GM19238 (cell line): ENCODE results near the gene SYT1.

Experiments
- DNase-seq: peaks from one replicate; pipeline ENCODE4 v3.0.0; 2011; ENCODE audit warnings: low spot score; ENCODE audit not compliant: insufficient read length

Gene SYT1

DNA sequence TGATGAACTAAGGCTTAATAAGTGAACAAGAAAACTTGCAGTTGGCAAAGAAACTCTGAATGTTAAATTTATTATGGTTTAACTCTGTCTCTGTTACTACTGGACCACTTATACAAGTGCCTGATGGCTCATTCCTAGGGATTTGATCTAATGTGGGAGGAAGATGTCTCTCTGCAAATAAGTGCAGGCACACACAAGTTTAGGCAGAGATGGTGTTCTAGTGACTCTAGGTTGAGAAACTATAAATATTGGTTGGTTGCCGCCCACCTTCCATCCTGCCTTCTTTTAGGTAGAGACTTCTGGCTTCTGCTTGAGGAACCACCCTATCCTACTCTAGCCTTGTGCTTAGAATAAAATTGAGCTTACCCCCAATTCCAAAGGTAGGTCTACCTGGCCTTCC is 570.0 kb downstream of the SYT1 start:
- no peak for DNase-seq

DNA sequence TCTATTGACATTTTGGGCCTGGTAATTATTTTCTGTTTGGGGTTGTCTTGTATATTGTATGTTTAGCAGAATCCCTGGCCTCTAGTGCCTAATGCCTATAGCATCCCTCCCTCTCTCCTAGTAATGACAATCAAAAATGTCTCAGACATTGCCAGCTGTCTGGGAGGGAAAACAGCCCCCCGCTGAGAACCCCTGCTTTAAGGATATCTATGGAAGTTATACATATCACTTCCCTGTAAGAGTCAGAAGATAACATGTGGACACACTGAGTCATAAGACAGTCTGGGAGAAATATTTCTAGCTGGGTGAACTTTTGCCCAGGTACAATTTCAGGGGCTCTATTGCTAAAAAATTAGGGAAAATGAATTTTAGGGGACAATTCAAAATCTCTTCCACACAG is 571.2 kb downstream of the SYT1 start:
- no peak for DNase-seq

DNA sequence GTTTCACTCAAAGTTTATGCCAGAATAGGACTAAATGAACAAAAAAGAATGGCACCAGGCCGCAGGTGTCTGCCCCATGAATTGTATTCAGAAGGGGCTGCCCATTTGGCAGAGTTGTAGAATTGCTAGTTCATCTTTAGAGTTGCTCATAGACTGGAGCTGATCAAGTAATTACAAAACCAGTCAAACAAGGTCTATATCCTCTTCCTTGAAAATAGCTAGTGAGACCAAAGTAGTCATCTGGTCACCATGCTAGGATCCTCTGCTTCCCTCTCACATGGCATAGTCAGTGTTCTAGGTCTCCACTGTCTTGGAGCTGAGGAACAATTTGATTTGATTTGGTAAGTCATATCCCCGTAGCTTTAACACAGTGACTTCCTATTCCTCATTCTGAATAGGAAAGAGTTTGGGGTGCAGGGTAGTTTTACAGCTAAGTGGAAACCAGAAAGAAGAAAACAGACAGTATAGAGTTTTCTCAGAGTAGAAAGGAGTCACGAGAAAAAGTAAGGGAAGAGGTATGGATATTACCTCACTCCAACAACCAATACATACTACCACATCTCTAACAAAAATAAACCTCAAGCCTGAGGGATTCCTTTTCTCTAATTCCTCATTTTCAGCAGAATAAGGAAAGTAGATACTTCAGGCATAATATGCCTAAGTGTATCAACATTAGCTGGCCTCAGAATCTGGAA is 574.1 kb downstream of the SYT1 start:
- DNase-seq = no peak

- DNase-seq = no peak
Observed at GRCh38 chr12:79439175-79439825, 574.7 kb downstream of the SYT1 start.

- DNase-seq = no peak
Observed at GRCh38 chr12:79441534-79441933, 577.0 kb downstream of the SYT1 start.

- no peak for DNase-seq
Observed at GRCh38 chr12:79442396-79442795, 577.8 kb downstream of the SYT1 start.

DNA sequence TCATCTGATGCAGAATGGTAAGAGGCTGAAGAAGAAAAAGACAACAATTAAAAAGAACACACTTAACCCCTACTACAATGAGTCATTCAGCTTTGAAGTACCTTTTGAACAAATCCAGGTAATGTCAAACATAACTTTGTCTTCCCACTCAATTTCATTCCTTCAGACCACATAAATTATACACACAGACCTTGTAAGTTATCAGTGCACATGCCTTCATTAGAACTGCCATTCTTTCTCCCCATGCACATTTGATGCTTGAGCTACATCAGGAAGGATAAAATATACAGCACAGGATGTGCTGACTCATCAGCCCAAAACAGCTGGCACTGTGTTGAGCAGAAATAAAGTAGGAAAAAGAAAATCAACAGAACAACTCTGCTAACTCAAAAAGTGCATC is 579.5 kb downstream of the SYT1 start:
- no peak for DNase-seq

DNA sequence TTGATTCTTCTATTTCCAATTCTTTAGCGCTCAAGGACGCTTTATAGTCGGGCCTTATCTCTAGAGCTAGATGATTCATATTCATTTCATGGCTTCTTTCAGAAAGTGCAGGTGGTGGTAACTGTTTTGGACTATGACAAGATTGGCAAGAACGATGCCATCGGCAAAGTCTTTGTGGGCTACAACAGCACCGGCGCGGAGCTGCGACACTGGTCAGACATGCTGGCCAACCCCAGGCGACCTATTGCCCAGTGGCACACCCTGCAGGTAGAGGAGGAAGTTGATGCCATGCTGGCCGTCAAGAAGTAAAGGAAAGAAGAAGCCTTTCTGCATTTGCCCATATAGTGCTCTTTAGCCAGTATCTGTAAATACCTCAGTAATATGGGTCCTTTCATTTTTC is 584.2 kb downstream of the SYT1 start:
- no peak for DNase-seq

GRCh38 chr12:79451365-79451764 is 586.8 kb downstream of the SYT1 start:
- DNase-seq = no peak

GRCh38 chr12:79451978-79452377 is 587.4 kb downstream of the SYT1 start:
- DNase-seq = no peak

DNA sequence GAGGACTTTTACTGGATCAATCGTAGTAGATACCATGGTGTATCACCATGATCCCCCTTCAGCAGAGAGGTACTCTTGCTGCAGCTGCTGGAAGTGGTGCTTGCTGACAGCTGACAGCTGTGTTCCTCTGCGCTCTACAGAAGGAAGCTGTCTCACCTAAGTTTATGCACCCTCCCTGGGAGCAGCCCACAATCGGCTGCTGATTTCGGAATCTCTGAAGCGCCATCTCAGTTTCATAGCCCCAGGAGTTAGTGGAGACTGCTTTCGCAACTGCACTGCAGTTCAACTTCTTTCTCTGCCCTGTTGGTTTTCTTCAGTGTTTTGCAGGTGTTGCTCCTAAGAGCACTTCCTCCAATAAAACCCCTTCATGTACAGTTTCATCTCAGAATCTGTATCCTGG is 588.3 kb downstream of the SYT1 start:
- no peak for DNase-seq

DNA sequence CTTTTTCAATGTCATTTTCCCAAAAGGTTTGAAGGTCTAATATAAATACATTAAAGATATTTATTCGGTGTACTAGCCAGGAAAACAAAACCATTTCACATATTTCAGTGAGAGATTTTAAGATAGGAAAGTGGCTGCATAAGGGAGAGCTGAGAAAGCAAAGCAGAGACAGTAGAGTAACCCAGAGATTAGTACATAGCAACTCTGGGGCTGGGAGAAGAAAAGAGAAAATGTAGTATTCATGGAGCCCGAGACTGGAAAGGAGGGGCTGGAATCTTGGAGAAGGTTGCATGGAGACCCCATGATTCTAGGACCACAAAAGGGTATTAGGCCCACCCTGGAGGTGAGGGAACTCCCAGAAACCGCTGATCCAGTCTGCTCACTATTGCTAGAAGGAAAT is 589.2 kb downstream of the SYT1 start:
- DNase-seq = no peak

- no peak for DNase-seq
Observed at GRCh38 chr12:79454338-79454843, 589.8 kb downstream of the SYT1 start.

GRCh38 chr12:79455286-79455685 is 590.7 kb downstream of the SYT1 start:
- no peak for DNase-seq

DNA sequence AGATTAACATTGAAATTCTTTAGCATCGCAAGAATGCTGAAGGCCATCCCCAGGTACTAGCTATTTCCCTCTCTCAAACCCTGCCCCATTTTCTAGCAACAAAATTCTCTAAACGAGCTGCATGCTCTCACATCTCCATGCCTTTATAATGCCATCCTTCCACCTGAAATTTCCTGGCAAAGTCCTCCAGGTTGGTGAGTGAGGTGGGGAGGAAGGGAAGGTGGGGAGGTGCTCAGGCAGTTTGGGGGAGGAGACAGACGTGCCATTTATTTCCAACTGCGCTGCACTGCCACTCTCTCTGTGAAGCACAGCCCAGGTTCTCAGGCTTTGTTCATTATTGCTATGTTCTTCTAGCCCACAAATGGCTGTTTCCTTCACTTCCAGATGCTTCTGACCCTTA is 617.7 kb downstream of the SYT1 start:
- no peak for DNase-seq

GRCh38 chr12:79482921-79483320 is 618.3 kb downstream of the SYT1 start:
- no peak for DNase-seq

DNA sequence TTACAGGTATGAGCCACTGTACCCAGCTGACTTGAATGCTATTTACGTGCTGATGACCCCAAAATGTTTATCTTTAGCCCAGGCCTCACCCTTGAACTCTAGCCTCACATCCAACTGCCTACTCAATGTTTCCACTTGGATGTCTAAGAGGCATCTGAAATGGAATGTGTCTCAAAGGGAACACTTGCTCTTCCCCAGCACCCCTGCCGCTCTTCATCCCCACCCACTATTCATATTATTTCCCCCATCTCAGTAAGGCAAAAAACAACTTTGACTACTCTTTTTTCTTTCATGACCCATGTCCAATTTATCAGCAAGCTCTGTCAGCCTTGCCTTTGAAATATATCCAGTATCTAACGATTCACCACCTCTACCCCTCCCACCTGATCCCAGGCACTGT is 621.6 kb downstream of the SYT1 start:
- no peak for DNase-seq

DNA sequence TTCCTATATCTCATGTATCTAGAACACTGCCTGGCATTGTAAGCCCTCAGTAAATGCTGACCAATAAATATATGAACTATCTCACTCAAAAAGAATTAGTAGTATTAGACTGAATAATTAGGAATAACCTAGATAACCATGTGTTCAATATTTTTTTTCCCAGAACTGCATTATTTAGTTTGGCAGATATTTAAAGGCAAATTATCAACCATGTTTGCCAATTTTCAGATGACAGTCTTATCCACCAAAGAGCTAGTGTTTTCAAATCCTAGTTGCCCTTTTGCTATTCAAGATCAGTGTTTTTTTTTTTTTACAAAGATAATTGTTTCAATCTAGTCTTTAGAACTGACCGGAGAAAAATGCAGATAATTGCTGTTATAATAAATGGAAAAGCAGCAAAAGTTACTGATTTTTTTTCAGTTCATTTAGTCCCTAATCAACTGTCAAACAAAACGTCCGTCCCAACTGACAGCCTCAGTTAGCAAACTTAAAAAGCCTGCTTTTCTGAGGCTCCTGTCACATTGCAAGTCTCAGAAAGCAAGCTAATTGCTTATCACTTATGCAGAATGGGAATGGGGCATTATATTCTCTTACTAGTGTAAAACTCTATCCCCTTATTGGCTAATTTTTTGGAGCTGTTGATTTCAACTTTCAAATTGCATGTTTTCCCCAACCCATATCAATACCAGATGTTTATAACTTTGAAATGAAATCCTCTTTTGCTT is 623.0 kb downstream of the SYT1 start:
- no peak for DNase-seq
